Astrocyte (in vitro differentiated cells and primary cell): ENCODE data around the gene PAM16. TPM values are rescaled to one million over a fixed set of nuclear protein-coding genes. Genes with fewer than 3 reads are reported as not detected.

Experiments used
- DNase-seq: peaks from one replicate; pipeline ENCODE4 v3.0.0-alpha.2; 2010; ENCODE audit warnings: low read depth
- FAIRE-seq: peaks from 2 replicates; lab custom pipeline; 2011; peaks lifted over from hg19 to GRCh38; lab: Jason Lieb, UNC
- H2AFZ ChIP-seq: 2 replicates; pipeline ENCODE4 v1.6.0; 2012; ENCODE audit warnings: low read depth, low read length, inconsistent platforms
- H3K27ac ChIP-seq: 2 replicates; pipeline ENCODE4 v1.5.1; 2011; ENCODE audit warnings: low read depth, low read length, inconsistent platforms
- H3K27me3 ChIP-seq: 2 replicates; pipeline ENCODE4 v1.6.0; 2011; ENCODE audit warnings: low read length, inconsistent platforms; ENCODE audit not compliant: insufficient read depth
- H3K36me3 ChIP-seq: 2 replicates; pipeline ENCODE4 v1.5.1; 2011; ENCODE audit warnings: low read length, inconsistent platforms; ENCODE audit not compliant: insufficient read depth
- H3K4me1 ChIP-seq: 2 replicates; pipeline ENCODE4 v1.5.1; 2011; ENCODE audit warnings: low read length, inconsistent platforms; ENCODE audit not compliant: insufficient read depth
- H3K4me2 ChIP-seq: 2 replicates; pipeline ENCODE4 v1.6.0; 2012; ENCODE audit warnings: low read length, inconsistent platforms
- H3K4me3 ChIP-seq: 2 replicates; pipeline ENCODE4 v1.5.1; 2011; ENCODE audit warnings: low read depth, mild to moderate bottlenecking, low read length, inconsistent platforms; ENCODE audit not compliant: insufficient read depth
- H3K79me2 ChIP-seq: 2 replicates; pipeline ENCODE4 v1.6.0; 2012; ENCODE audit warnings: mild to moderate bottlenecking, low read length, inconsistent platforms; ENCODE audit not compliant: insufficient read depth
- H3K9ac ChIP-seq: 2 replicates; pipeline ENCODE4 v1.6.0; 2012; ENCODE audit warnings: mild to moderate bottlenecking, low read length, inconsistent platforms
- H3K9me3 ChIP-seq: 2 replicates; pipeline ENCODE4 v1.5.1; 2012; ENCODE audit warnings: low read depth, mild to moderate bottlenecking, low read length, inconsistent platforms; ENCODE audit not compliant: insufficient read depth
- H4K20me1 ChIP-seq: 2 replicates; pipeline ENCODE4 v1.6.0; 2012; ENCODE audit warnings: low read length, inconsistent platforms; ENCODE audit not compliant: insufficient read depth
- H3K27ac Mint-ChIP-seq: one replicate; pipeline ENCODE4 v1.8.0; 2021; ENCODE audit warnings: mild to moderate bottlenecking, mixed read lengths; ENCODE audit not compliant: unreplicated experiment
- H3K27me3 Mint-ChIP-seq: one replicate; pipeline ENCODE4 v1.8.0; 2021; ENCODE audit warnings: low read depth, mixed read lengths; ENCODE audit not compliant: unreplicated experiment
- H3K36me3 Mint-ChIP-seq: one replicate; pipeline ENCODE4 v1.8.0; 2021; ENCODE audit warnings: low read depth, mixed read lengths; ENCODE audit not compliant: unreplicated experiment
- H3K4me1 Mint-ChIP-seq: one replicate; pipeline ENCODE4 v1.8.0; 2021; ENCODE audit warnings: low read depth, mixed read lengths; ENCODE audit not compliant: unreplicated experiment
- H3K4me3 Mint-ChIP-seq: one replicate; pipeline ENCODE4 v1.8.0; 2021; ENCODE audit warnings: mild to moderate bottlenecking, moderate library complexity, mixed read lengths; ENCODE audit not compliant: unreplicated experiment
- H3K9me3 Mint-ChIP-seq: one replicate; pipeline ENCODE4 v1.8.0; 2021; ENCODE audit warnings: mild to moderate bottlenecking, mixed read lengths; ENCODE audit not compliant: unreplicated experiment
- EZH2 ChIP-seq: IDR thresholded peaks from 2 replicates; pipeline ENCODE4 v1.6.1; 2012; ENCODE audit warnings: mild to moderate bottlenecking, low read length, inconsistent platforms; ENCODE audit not compliant: insufficient read depth
- total RNA-seq: library from RNA; stranded (reverse); gene quantifications from 2 replicates; pipeline ENCODE4 v1.2.1, GENCODE V29; 2021
- TF ChIP-seq, protein P1 (sequence below): IDR thresholded peaks from 2 replicates; pipeline ENCODE4 v1.5.1; 2011; ENCODE audit warnings: low read depth, mild to moderate bottlenecking, inconsistent platforms, low read length, moderate library complexity; ENCODE audit not compliant: insufficient read depth

PAM16 gene
- total RNA-seq, 1 donor from 2014 or later, result 51.9 TPM

DNA sequence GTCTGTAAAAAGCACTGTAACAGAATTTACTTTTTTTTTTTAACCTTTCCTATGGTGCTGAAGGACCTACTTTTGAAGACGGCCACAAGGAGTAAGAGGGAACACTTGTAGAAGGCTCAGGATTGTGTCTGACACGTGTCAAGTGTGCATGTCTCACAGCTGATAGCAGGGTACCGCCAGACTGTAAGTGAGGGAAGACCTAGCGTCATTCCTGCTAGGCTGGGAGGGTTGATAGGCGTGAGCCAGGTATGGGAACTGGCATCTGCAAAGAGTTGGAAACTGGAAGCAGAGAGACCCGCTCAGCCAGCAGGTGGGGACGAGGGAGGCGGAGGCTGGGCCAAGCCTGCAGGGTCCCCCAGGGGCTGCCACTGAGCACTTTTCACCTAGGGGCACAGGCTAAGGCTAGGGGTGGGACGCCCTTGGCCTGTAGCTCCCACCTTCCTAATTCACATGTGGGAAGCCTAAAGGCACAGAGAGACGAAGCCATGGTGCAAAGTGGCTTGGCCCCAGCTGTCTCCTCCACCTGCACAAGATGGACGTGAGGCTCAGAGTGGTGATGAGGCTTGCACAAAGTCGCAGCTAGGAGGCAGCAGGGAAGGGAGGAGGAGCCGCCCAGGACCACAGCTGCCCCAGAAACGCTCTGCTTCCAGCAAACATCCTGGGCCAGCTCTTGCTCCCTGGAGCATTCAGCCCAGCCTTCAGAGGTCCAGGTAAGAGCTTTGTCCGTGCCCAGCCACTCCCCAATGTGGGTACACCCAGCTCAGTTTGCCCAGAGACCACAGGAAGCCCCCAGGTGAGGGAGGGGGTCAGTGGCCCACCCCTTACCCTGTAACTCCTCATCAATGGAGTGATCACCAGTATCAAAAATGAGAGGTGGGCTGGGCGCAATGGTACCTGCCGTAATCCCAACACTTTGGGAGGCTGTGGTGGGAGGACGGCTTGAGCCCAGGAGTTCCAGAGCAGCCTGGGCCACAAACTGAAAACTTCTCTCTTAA is 39.4 kb upstream of the PAM16 start:
- TF ChIP-seq, protein P1, sequence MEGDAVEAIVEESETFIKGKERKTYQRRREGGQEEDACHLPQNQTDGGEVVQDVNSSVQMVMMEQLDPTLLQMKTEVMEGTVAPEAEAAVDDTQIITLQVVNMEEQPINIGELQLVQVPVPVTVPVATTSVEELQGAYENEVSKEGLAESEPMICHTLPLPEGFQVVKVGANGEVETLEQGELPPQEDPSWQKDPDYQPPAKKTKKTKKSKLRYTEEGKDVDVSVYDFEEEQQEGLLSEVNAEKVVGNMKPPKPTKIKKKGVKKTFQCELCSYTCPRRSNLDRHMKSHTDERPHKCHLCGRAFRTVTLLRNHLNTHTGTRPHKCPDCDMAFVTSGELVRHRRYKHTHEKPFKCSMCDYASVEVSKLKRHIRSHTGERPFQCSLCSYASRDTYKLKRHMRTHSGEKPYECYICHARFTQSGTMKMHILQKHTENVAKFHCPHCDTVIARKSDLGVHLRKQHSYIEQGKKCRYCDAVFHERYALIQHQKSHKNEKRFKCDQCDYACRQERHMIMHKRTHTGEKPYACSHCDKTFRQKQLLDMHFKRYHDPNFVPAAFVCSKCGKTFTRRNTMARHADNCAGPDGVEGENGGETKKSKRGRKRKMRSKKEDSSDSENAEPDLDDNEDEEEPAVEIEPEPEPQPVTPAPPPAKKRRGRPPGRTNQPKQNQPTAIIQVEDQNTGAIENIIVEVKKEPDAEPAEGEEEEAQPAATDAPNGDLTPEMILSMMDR, result no peak
- no peak for TF ChIP-seq EZH2
- H3K4me1 Mint-ChIP-seq, result peaks cover 19% of the 10 kb centered on the region
- no peak for FAIRE-seq

DNA sequence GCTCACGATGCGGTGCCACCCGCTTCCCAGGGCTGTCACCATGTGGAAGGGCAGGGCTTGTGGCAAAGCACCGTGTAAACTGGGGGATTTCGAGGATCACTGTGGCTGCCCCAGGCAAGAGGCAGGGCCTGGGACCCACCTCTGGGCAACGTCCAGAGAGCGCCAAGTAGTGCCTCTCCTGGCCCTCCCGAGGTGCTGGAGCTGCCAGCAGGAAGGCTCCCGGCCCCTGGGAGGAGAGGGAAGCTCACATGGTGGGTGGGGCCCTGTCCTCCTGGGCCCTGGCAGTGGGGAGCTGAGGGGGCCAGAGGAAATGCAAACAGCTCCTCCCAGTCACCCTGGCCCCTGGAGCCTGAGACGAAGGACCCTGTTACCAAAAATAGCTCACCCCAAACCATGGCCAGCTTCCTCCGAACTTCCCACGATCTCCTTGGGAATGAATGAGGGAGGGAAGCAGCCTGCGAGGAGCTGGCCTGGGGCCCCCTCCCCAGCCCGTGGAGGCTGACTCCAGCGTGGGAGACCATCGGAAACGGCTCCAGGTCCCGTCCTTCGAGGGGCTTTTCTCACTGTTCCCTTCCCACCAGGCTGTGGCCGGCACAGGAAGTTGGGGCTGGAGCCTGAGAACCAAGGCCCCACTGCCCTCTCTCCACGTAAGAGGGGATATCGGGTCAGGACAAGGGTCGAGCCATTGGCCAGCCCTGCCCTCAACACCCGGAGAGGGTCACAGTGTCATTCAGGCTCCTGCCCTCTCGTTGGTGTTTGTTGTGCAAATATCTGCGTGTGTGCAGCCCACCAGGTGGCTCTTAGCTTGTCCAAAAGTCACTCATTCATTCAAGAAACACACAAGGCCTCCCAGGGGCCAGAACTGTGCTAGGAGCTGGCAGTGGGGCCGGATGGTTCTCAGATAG is 38.2 kb upstream of the PAM16 start:
- Histone ChIP-seq H3K4me1 (peaks cover 64% of the 10 kb centered on the region), H3K27ac (no peak overlapping the region), H3K9me3 (no peaks in the 10 kb centered on the region), H3K36me3 (no peaks in the 10 kb centered on the region), H4K20me1 (peaks cover 6% of the 10 kb centered on the region), H3K27me3 (no peaks in the 10 kb centered on the region), H3K9ac (peak overlapping the region; percentile 20), H3K79me2 (no peaks in the 10 kb centered on the region), H3K4me2 (no peak overlapping the region), H3K4me3 (no peak overlapping the region), H2AFZ (no peak overlapping the region)
- peaks cover 19% of the 10 kb centered on the region for H3K4me1 Mint-ChIP-seq
- H3K9me3 Mint-ChIP-seq, result no peaks in the 10 kb centered on the region
- H3K27ac Mint-ChIP-seq, result peak overlapping the region; percentile 53
- peaks cover 6% of the 10 kb centered on the region for H3K36me3 Mint-ChIP-seq
- H3K27me3 Mint-ChIP-seq, result no peaks in the 10 kb centered on the region
- no peak for DNase-seq
- TF ChIP-seq EZH2, result no peak
- TF ChIP-seq, protein P1, result no peak
- FAIRE-seq, result no peak
- no peak overlapping the region for H3K4me3 Mint-ChIP-seq

More for the DNA sequence above, 39.4 kb upstream of the PAM16 start:
- H3K27ac ChIP-seq, result no peak overlapping the region
- H3K27me3 ChIP-seq, result no peaks in the 10 kb centered on the region
- H4K20me1 ChIP-seq, result peaks cover 1% of the 10 kb centered on the region
- no peak overlapping the region for H3K4me3 Mint-ChIP-seq
- H3K9me3 ChIP-seq, result no peaks in the 10 kb centered on the region
- H3K9ac ChIP-seq, result no peak overlapping the region
- H3K9me3 Mint-ChIP-seq, result no peaks in the 10 kb centered on the region
- peaks cover 6% of the 10 kb centered on the region for H3K36me3 Mint-ChIP-seq
- no peaks in the 10 kb centered on the region for H3K79me2 ChIP-seq
- no peaks in the 10 kb centered on the region for H3K27me3 Mint-ChIP-seq
- peak overlapping the region; percentile 26 for H3K27ac Mint-ChIP-seq
- DNase-seq, result no peak
- no peak overlapping the region for H3K4me2 ChIP-seq
- H2AFZ ChIP-seq, result no peak overlapping the region
- H3K4me3 ChIP-seq, result no peak overlapping the region
- peaks cover 61% of the 10 kb centered on the region for H3K4me1 ChIP-seq
- no peaks in the 10 kb centered on the region for H3K36me3 ChIP-seq
